Gastroesophageal sphincter (tissue), 4 donors: ENCODE measurements around the gene RNU5B-1. TPM values are rescaled to one million over a fixed set of nuclear protein-coding genes. Genes with fewer than 3 reads are reported as not detected.

Experiments used
- ATAC-seq: fragments of 150-250 bp; one replicate; pipeline ENCODE4 v1.9.1; 2016; ENCODE audit warnings: mild to moderate bottlenecking, moderate library complexity
- H3K27ac ChIP-seq, 4 donors: fragments of 200-600 bp; sonication (generic) in 3 of 4; 1 replicate in 3 of 4; 2 replicates in 1 of 4; pipeline ENCODE4 v1.5.1; 2016 to 2019
- H3K27me3 ChIP-seq: fragments of 200-600 bp; sonication (generic); one replicate; pipeline ENCODE4 v1.5.1; 2019
- H3K36me3 ChIP-seq, 2 donors: fragments of 200-600 bp; sonication (generic); one replicate each; pipeline ENCODE4 v1.5.1; 2019; ENCODE audit warnings: control low read depth in 1 of 2
- H3K4me1 ChIP-seq, 3 donors: fragments of 200-600 bp; sonication (generic); 1 replicate in 2 of 3; 2 replicates in 1 of 3; pipeline ENCODE4 v1.5.1; 2016 to 2019; ENCODE audit warnings: control low read depth in 2 of 3
- H3K4me3 ChIP-seq, 2 donors: fragments of 200-600 bp; sonication (generic); one replicate each; pipeline ENCODE4 v1.5.1; 2019; ENCODE audit warnings: mild to moderate bottlenecking in 1 of 2, moderate library complexity in 1 of 2
- H3K9me3 ChIP-seq, 3 donors: fragments of 200-600 bp; sonication (generic); one replicate each; pipeline ENCODE4 v1.5.1; 2017 to 2019; ENCODE audit warnings: control low read depth in 2 of 3
- CTCF ChIP-seq, 4 experiments: fragments of 200-600 bp in 2 of 4; fragments of 450-650 bp in 2 of 4; sonication (generic) in 1 of 4; IDR thresholded peaks; one replicate each; pipeline ENCODE4 v1.5.1; 2017 to 2019; ENCODE audit warnings: antibody characterized with exemption in 4 of 4, mild to moderate bottlenecking in 2 of 4, moderate library complexity in 2 of 4
- EP300 ChIP-seq: sonication (generic); formaldehyde crosslinking; IDR thresholded peaks from one replicate; pipeline ENCODE4 v1.6.1; 2017; ENCODE audit warnings: antibody characterized with exemption, mild to moderate bottlenecking
- POLR2A ChIP-seq, 2 donors: fragments of 450-650 bp; IDR thresholded peaks; one replicate each; pipeline ENCODE4 v1.6.1; 2017; ENCODE audit warnings: antibody characterized with exemption in 2 of 2, mild to moderate bottlenecking in 2 of 2, moderate library complexity in 1 of 2
- POLR2AphosphoS5 ChIP-seq: sonication (generic); formaldehyde crosslinking; IDR thresholded peaks from one replicate; pipeline ENCODE4 v1.6.1; 2017; ENCODE audit warnings: antibody characterized with exemption
- WGBS, 2 donors: methylation state at CpG; one replicate each; pipeline ENCODE4 v1.1.5; 2018; ENCODE audit warnings: low coverage in 1 of 2; 5-methylcytosine and 5-hydroxymethylcytosine counted together
- total RNA-seq, 4 donors: library from RNA; depleted of rRNA; stranded (reverse); fragments of >200 nt; gene quantifications; one replicate each; pipeline ENCODE4 v1.1.0, GENCODE V29; 2016

The RNU5B-1 gene
- total RNA-seq, 4 donors from 2014 or later, result not detected

DNA sequence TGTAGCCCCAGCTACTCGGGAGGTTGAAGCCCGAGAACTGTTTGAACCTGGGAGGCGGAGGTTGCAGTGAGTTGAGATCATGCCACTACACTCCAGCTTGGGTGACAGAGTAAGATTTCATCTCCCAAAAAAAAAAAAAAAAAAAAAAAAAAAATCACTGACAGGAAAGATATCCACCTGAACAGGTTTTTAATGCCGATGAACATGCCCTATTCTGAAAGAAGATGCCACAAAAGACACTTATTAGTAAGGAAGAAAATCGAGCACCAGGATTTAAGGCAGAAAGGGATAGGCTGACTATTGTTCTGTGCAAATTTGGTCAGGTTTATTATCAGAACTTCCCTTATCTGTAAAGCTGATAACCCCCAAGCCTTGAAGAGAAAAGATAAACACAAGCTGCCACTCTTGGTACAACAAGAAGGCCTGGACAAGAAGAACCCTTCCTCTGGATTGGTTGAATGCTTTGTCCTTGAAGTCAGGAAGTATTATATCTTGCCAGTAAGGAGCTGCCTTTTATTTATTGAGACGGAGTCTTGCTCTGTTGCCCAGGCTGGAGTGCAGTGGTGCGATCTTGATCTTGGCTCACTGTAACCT, 15.1 kb upstream of the RNU5B-1 start:
- no peak overlapping the region for H3K4me3 ChIP-seq
- TF ChIP-seq CTCF (IDR thresholded peaks at IDR 0.05) (no peak), POLR2A (IDR thresholded peaks at IDR 0.05) (no peak), EP300 (no peak), POLR2AphosphoS5 (no peak)
- WGBS, 2 donors, result 67% methylated on average over 1 to 4 of the region's 7 CpGs
- no peak overlapping the region for H3K27ac ChIP-seq
- no peaks in the 10 kb centered on the region for H3K36me3 ChIP-seq
- no peaks in the 10 kb centered on the region for H3K27me3 ChIP-seq
- ATAC-seq, result no peak
- H3K4me1 ChIP-seq, result peaks cover 2 to 25% (median 8%) of the 10 kb centered on the region in 3 donors
- H3K9me3 ChIP-seq, result no peaks in the 10 kb centered on the region

GRCh38 chr15:65290228-65290627, 14.2 kb upstream of the RNU5B-1 start:
- H3K27me3 ChIP-seq, result no peaks in the 10 kb centered on the region
- TF ChIP-seq EP300 (no peak), POLR2A (IDR thresholded peaks at IDR 0.05) (no peak), POLR2AphosphoS5 (no peak), CTCF (IDR thresholded peaks at IDR 0.05) (no peak)
- H3K4me1 ChIP-seq, result peaks cover 2 to 18% (median 8%) of the 10 kb centered on the region in 3 donors
- H3K36me3 ChIP-seq, result no peaks in the 10 kb centered on the region
- no peaks in the 10 kb centered on the region for H3K9me3 ChIP-seq
- no peak overlapping the region for H3K4me3 ChIP-seq
- ATAC-seq, result no peak
- 74 to 79% methylated on average over 6 of the region's 7 CpGs for WGBS, 2 donors
- no peak overlapping the region for H3K27ac ChIP-seq

GRCh38 chr15:65292938-65293518, 11.4 kb upstream of the RNU5B-1 start:
- no peak overlapping the region for H3K27ac ChIP-seq
- no peaks in the 10 kb centered on the region for H3K36me3 ChIP-seq
- WGBS, 2 donors, result 67 to 78% methylated on average over 1 of the region's 1 CpG
- peaks cover 0 to 26% (median 5%) of the 10 kb centered on the region in 3 donors for H3K4me1 ChIP-seq
- no peaks in the 10 kb centered on the region for H3K27me3 ChIP-seq
- ATAC-seq, result no peak
- no peak overlapping the region for H3K4me3 ChIP-seq
- H3K9me3 ChIP-seq, result no peaks in the 10 kb centered on the region
- TF ChIP-seq EP300, result no peak
- TF ChIP-seq CTCF (IDR thresholded peaks at IDR 0.05), result no peak
- no peak for TF ChIP-seq POLR2AphosphoS5
- no peak for TF ChIP-seq POLR2A (IDR thresholded peaks at IDR 0.05)

DNA sequence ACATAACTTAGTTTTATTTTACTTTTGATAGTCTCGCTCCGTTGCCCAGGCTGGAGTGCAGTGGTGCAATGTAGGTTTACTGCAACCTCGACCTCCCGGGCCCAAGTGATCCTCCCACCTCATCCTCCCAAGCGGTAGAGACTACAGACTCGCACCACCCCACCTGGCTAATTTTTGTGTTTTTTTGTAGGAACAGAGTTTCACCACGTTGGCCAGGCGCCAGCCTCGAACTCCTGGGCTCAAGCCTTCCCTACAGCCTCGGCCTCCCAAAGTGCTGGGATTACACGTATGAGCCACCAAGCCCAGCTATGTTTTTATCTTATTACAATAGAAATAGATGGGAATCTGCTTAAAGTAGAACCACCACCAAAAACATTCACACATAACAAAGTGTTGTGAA, 5.7 kb upstream of the RNU5B-1 start:
- TF ChIP-seq POLR2AphosphoS5 (no peak), CTCF (IDR thresholded peaks at IDR 0.05) (no peak), POLR2A (IDR thresholded peaks at IDR 0.05) (no peak), EP300 (no peak)
- no peaks in the 10 kb centered on the region for H3K36me3 ChIP-seq
- H3K4me1 ChIP-seq, result peaks cover 0 to 36% (median 11%) of the 10 kb centered on the region in 3 donors
- 77 to 85% methylated on average over 8 to 11 of the region's 11 CpGs for WGBS, 2 donors
- no peaks in the 10 kb centered on the region for H3K9me3 ChIP-seq
- H3K27ac ChIP-seq, result no peak overlapping the region
- H3K4me3 ChIP-seq, result no peak overlapping the region
- no peak for ATAC-seq
- no peaks in the 10 kb centered on the region for H3K27me3 ChIP-seq

DNA sequence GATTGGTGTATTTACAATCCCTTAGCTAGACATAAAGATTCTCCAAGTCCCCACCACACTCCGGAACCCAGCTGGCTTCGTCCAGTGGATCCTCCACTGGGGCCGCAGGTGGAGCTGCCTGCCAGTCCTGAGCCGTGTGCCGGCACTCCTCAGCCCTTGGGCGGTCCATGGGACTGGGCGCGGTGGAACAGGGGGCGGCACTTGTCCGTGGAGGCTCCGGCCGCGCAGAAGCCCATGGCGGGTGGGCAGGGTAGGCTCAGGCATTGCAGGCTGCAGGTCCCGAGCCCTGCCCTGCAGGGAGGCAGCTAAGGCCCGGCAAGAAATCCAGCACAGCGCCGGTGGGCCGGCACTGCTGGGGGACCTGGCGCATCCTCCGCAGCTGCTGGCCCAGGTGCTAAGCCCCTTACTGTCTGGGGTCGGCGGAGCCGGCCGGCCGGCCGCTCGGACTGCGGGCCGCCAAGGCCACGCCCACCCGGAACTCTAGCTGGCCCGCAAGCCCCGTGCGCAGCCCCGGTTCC, 3.5 kb upstream of the RNU5B-1 start:
- Histone ChIP-seq H3K27ac (no peak overlapping the region), H3K4me3 (no peak overlapping the region), H3K4me1 (peaks cover 0 to 44% (median 11%) of the 10 kb centered on the region in 3 donors), H3K36me3 (no peaks in the 10 kb centered on the region), H3K27me3 (no peaks in the 10 kb centered on the region), H3K9me3 (no peaks in the 10 kb centered on the region)
- no peak for ATAC-seq
- TF ChIP-seq EP300 (no peak), POLR2A (IDR thresholded peaks at IDR 0.05) (no peak), CTCF (IDR thresholded peaks at IDR 0.05) (no peak), POLR2AphosphoS5 (no peak)
- WGBS, 2 donors, result no CpG with 5 or more reads among the region's 36 CpGs
